ENCODE results near the gene ACAD10.

DNA sequence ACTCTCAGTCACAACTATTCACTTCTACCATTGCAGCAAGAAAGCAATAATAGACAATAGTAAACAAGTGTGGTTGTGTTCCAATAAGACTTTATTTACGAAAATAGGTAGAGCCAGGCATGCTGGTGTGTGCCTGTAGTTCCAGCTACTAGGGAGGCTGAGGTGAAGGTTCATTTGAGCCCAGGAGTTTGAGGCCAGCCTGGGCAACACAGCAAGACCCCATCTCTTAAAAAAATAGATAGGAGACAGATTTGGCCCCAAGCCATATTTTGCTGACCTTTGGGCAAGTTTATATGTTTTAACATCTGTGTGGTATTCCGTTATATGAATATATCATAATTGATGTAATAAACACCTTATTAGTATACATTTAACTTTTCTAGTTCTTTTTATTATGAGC is 14.1 kb downstream of the ACAD10 start:
- no peak for TF ChIP-seq POLR2A (IDR thresholded peaks at IDR 0.05)
- TF ChIP-seq, protein P1, sequence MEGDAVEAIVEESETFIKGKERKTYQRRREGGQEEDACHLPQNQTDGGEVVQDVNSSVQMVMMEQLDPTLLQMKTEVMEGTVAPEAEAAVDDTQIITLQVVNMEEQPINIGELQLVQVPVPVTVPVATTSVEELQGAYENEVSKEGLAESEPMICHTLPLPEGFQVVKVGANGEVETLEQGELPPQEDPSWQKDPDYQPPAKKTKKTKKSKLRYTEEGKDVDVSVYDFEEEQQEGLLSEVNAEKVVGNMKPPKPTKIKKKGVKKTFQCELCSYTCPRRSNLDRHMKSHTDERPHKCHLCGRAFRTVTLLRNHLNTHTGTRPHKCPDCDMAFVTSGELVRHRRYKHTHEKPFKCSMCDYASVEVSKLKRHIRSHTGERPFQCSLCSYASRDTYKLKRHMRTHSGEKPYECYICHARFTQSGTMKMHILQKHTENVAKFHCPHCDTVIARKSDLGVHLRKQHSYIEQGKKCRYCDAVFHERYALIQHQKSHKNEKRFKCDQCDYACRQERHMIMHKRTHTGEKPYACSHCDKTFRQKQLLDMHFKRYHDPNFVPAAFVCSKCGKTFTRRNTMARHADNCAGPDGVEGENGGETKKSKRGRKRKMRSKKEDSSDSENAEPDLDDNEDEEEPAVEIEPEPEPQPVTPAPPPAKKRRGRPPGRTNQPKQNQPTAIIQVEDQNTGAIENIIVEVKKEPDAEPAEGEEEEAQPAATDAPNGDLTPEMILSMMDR (IDR thresholded peaks at IDR 0.05) = no peak

Measured in esophagus squamous epithelium (tissue), 4 donors.